HL-60/S4 treated with phorbol 12-myristate 13-acetate at 8.2 ng/mL for 4 days and 3 days (cell line): ENCODE data around the gene MAGED2.
"Not testable (repeated sequence)": the region's sequence is repeated elsewhere in the genome, so short reads cannot be mapped to it uniquely, and the experiment has no call there.

Source experiments
- in situ Hi-C: fragments of 300-500 bp; cut with MboI; formaldehyde crosslinking; loops from 2 replicates; pipeline ENCODE4 v1.15.0; 2022; ENCODE audit warnings: low sequenced_read_pairs

The MAGED2 gene, protein sequence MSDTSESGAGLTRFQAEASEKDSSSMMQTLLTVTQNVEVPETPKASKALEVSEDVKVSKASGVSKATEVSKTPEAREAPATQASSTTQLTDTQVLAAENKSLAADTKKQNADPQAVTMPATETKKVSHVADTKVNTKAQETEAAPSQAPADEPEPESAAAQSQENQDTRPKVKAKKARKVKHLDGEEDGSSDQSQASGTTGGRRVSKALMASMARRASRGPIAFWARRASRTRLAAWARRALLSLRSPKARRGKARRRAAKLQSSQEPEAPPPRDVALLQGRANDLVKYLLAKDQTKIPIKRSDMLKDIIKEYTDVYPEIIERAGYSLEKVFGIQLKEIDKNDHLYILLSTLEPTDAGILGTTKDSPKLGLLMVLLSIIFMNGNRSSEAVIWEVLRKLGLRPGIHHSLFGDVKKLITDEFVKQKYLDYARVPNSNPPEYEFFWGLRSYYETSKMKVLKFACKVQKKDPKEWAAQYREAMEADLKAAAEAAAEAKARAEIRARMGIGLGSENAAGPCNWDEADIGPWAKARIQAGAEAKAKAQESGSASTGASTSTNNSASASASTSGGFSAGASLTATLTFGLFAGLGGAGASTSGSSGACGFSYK

DNA sequence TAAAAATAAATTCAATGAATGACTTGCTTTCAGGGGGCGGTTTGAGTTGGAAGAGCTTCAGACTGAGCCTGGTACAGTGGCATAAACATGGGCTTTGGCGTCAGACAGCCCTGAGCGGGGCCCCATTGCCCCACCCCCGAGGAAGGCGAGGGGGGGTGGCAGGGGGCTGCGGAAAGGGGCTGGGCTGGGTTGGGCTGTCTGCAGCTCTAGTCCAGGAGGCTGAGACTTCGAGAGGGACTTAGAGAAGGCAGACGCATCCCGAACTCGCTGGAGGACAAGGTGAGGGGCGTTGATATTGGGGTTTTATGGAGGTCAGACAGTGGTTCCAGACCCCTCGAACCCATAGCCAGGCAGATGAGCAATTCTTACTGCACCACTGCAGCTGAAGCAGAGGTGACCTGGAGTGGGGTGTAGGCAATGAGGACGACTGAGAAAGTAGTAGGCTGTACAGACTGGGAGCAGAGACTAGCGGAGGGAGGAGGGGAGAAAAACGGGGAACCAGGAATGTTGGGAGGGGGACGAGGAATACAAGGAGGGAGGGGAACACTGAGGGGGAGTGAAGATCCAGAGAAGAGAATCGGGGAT is at the start of gene MAGED2:
Gene MAGED2, plus strand, starts transcription at position 222 of the 585 bp plus-strand sequence. CDS start 1,587 bp downstream, outside the sequence.
- in situ Hi-C loops, result loop anchor here (25.0 kb wide), 1 partner anchor 170 kb away; no protein-coding TSS in a partner anchor

DNA sequence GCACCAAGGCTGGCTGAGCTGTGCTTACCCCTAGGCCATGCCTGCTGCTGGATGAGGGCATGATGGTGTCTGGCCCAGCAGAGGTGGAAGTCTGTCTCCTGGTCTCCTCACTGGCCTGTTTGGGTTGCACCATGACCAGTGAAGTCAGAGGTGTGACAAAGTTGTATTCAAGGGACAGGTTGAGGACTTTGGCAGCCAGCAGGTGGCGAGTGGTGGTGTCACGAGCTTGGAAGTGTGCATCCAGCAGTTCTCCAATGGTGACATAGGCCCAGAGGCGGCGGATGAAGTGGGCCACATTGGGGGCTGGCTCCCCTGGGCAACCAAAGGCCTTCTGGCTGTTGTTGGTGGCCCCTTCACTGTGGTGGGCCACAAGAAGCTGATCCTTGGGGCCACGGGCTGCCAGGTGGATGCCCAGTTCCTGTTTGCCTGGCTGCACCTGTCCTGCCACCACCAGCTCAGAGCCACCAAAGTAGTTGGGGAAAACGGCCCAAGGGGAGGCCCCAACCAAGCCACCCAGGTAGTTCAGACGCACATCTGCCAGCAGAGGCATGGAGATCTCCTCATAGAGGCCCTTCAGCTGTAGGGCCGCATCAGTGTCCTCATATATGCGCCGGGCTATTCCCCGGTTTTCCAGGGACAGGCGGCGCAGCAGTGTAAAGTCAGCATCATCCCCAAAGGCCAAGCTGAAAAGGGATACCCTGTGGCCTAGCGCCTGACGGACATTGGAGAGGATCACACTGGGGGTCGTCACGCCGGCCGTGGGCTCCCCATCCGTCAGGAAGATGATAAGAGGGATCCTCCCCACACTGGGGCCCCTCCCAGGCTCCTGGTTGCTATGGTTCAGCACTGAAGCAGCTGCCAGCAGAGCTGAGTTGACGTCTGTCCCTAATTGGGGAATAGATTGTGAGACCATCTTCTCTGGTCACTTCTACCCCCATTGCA is 49.2 kb upstream of the MAGED2 start:
- in situ Hi-C loops, result no loop called here

DNA sequence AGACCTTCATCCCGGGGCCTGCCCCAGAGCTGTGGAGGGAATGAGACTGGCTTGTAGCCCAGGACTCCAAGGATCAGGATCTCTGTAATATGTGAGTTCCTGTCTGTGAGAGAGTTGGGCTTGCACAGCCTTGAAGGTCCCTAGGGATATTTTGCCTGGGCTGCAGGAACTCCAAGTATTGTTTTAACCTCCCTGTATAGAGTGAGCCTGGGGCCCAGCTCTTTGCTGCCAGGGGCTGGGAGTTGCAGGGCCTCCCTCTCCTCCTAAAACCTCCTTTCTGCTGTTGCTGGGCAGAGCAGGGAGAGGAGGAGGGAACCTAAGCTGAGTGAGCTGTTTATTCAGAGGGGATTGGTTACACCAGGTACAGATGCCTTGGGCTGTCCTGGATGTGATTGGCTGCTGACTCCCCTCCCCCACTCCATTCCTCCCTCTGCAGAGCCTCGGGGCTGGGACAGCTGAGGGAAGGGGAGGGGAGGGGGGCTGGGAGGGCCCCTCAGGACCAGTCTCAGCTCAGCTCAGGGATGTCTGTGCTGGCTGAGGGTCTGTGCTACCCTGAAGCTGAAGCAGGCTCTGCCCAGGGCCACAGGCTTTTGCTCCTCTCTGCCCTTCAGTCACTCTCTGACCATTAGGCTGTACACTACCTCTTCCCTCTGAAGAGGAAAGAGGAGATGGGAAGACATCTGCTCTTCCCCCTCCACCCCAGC is 33.0 kb upstream of the MAGED2 start:
- in situ Hi-C loops, result not testable (repeated sequence)

DNA sequence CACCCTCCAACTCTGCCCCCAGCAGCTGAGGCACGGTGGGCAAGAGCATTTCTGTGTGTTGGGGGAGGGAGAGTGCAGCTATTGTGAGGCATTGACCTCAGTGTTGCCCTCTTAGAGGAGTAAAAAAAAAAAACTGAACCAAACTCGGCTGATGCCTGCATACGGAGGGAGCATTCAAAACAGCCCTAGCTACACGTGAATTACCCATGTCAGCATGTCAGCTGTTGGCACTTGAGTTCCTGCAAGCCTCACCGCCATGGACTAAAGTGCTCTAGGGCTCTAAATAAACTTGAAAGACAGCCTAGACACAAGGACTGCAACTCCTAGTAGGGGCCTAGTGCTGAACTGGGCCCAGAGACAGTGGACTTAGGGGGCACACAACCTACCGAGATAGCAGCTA is 31.5 kb upstream of the MAGED2 start:
- in situ Hi-C loops, result no loop called here

DNA sequence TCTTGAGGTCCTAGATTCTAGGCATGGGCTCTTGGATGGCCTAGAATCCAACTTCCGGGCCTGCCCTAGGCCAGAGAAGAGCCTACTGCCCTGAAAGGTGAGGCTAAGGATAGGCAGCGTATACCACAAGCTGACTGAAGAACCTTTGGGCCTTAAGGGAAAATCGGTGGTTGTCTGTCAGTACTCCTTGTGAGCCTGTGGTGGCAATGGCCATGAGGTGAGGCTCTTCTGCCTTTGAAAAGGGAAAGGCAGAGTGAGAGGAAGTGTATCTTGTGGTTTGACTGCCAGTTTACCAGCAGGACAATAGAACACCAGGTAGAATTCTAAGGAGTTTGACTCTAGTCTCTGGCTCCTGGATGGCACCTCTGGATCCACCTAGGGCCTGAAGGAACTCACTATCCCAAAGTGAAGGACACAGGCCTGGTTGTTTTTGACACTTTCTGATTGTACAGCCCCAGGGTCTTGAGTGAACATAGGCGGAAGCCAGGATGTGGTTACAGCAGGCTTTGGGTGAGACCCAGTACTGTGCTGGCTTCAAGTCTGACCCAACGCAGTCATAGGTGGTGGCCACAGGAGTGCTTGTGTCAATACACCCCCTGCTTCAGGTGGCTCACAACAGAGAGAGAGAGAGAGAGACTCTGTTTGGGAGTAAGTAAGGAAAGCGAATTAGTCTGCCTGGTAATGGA is 30.4 kb upstream of the MAGED2 start:
- in situ Hi-C loops, result no loop called here

DNA sequence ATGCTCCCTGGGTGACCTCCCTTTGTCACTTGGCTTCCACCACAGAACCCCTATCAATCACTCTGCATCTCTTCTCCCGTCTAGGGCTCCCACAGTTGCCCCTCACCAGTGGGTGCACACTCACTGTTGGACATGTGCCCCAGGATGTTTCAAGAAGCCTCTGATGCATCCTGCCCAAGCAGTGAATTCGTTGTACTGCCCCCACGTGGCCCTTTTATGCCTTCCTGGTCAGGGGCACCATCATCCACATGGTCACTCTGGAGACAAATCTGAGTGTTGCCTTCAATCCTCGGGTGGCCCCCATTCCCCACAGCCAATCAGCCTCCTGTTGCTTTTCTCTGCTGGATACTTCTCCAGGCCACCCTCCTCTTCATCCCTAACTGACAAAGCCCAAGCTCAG is 21.6 kb upstream of the MAGED2 start:
- in situ Hi-C loops, result no loop called here

DNA sequence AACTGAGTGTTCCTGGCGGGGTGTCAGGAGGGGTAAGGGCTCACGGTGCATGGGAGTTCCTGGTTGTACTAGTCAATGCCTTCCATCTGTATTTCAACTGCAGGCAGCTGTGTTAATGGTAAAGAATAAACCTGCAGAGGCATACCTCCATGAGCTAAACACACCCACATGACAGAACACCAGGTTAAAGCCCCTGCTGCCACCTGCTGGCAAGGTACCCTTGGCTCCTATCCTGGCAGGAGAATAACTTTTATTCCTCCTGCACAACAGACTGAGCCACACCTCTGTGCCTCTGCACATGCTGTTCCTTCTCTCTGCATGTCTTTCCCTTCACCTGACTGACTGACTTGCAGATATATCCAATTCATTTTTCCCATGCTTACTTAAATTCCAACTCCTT is 20.6 kb upstream of the MAGED2 start:
- in situ Hi-C loops, result no loop called here

DNA sequence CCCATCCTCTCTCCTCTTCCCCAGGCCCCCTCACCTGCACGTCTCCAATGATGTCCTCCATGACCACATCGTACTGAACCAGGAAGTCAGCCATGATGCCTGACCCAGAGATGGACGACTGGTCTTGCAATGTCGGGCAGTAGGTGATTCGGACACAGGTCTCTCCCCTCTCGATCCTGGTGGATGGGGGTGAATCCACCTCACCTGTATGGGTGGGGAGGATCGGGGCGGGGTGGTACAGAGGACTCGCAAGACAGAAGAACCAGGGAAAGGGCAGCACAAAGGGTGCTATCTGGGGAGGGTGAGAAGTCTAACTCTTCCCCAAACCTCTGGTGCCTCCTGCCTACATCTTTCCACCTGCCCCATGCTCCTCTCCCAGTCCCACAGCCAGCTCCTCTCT is 19.1 kb upstream of the MAGED2 start:
- in situ Hi-C loops, result no loop called here

DNA sequence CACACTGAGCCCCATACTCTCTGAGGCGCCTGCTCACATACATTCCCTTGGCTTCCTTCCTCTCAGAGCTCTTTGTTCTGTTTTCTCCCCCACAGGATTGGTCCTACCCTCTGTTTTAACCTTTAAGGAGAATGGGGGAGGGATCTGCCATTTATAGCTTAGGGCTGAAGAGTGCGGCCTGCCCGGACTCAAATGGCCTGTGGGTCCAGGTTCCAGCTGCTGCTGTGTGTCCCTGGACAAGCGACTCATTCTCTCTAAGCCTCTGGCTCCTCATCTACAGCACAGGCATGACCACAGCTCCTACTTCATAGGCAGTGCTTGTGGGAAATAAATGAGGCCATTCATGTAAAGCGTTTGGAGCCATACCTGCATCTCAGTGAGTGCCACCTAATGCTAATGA is 18.1 kb upstream of the MAGED2 start:
- in situ Hi-C loops, result not testable (repeated sequence)

DNA sequence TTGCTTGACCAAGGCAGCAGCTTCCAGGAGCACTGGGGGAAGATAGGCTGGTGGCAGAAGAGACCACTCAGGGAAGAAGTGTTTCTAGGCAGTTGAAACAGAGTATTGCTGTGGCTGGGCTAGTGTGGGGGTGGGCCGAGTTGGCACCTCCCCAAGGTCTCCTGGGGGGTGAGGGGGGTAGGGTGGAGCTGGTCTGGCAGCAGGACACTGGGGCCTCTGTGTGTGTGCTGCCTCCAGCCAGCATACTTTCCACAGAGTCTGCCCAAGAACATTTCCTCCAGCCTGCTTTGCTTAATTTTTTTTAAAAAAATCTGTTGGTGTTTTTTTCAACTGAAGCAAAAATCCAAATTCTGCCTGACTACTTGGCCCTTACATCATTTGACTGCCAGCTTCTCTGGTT is 13.5 kb upstream of the MAGED2 start:
- in situ Hi-C loops, result no loop called here

DNA sequence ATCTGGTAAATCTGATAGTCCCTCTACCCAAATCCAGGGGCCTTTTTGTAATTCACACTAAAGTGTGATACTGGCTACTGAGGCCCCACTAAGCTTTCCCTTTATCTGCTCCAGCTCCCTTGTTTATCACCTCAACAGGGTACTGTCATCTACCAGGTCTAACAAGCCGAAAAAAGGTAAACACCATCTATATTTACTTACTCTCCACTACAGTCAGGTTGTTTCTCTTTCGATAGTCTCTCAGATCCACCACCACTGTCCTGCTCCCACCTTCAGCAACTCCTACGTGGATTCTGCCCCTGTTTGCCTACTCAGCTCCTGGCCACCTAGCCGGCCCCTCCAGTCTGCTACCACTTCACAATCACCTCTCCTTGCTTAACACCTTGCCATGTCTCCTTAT is 12.8 kb upstream of the MAGED2 start:
- in situ Hi-C loops, result no loop called here

DNA sequence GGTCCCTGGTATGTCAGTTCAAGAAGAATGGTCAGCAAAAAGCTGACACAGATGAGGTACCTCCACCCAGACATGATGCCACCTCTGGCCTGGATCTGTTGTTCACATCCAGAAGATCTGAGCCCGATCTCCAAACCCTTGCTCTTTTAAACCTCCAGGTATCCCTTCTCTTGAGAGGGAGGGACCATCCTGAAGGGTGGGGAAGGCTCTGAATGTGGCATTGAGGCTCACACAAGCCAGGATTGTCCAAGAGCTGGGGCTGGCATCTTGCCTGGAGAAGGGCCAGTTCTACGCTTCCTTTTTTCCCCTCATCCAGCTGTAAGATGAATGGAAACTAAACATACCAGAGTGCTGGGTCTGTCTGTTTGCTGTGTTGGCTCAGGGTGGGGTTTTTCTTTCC is 9.4 kb upstream of the MAGED2 start, which contains the start of gene ITIH6:
Gene ITIH6, minus strand, starts transcription at position 119 of the 400 bp plus-strand sequence. Its CDS starts 45 bp downstream, at position 74.
- in situ Hi-C loops, result no loop called here

DNA sequence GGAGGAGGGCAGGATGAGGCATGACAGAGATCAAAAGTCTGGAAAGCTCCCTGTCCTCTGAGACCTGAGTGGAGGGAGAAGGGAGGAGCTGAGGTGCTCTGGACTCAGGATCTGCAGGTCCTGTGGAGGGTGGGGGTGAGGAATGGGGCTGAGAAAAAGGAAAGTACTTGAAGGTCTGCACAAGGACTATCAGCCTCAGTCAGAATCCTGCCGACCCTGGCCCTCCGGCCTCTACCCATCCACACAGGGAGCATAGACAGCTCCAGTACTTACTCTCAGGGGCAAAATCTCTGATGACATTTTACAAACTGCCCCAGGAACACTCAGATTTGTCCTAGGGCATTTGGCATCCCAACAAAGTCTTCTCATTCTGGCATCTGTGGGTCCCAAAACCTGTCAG is 8.5 kb upstream of the MAGED2 start:
- in situ Hi-C loops, result no loop called here

DNA sequence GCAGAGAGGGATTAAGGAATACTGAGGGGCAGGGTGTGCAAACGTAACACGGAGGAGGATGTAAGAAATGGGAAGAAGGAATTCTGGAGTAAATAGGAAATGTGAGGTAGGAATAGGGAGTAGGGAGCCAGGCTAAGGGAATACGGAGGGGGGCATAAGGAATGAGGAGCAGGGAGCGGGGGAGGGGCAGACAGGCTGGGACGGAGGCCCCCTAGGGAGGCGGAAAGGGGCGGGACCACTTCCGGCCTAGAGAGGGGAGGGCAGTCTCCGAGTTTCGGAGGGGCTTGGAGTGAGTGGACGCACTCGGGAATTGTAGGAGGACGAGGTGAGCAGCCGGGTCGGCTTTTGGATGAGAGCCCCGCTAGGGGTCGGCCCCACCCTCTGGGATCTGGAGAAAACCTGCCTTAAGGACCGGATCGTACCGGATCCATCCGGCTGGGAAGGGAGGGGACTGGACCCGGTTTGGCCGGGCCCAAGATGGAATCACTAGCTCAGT is 612 bp downstream of the MAGED2 start:
- in situ Hi-C loops, result loop anchor here (25.0 kb wide), 1 partner anchor 171 kb away; no protein-coding TSS in a partner anchor

DNA sequence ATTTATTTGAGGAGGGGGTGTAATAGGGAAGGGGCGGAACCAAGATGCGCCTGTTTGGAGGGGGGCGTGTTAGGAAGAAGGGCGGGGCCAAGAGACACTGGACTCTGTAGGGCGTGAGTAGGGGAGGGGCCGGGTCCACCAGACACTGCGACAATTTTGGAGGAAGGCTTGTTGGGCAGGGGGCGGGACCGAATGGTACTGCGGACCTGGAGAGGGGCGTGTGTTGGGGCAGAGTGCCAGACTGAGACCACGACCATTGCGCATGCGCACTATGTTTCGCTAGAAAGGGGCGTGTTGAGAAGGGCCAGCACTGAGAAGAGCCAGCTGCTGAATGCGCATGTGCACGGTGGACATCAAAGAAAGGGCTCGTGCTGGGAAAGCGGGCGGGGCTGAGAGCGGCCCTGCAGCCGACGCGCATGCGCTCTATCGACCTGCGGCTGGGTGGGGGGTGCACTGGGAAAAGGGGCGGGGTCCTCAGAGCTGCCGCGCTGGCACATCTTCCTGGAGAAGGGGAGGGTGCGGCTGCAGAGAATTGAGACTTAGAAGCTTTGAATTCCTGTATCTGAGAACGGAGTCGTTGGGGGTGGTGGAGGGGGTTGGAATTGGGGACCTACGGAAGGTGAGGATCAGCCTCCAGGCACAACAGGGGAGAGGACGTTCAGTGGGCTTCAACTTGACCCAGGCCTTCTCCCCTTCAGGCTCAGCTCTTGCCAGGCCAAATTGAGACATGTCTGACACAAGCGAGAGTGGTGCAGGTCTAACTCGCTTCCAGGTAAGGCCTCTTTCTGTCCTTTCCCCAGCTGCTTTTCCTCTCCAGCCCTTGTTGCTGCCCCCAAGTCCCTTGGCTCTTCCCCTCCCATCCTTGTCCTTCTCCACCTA is 1.3 kb downstream of the MAGED2 start:
- in situ Hi-C loops, result loop anchor here (25.0 kb wide), 1 partner anchor 172 kb away; no protein-coding TSS in a partner anchor

DNA sequence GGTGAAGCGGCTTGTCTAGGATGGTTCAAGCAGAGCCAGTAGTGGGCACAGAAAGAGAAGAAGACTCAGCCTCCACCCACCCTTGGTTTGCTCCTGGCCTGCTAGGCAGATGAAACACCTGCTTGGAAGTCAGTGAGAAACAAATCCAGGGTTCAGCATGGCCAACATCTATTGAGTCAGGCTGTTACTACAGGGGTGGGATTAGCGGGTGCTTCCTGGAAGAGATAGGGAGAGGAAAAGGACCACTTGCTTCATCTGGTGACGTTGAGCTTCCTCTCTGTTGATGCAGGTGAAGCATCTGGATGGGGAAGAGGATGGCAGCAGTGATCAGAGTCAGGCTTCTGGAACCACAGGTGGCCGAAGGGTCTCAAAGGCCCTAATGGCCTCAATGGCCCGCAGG is 3.0 kb downstream of the MAGED2 start:
- in situ Hi-C loops, result loop anchor here (25.0 kb wide), 1 partner anchor 173 kb away; no protein-coding TSS in a partner anchor

DNA sequence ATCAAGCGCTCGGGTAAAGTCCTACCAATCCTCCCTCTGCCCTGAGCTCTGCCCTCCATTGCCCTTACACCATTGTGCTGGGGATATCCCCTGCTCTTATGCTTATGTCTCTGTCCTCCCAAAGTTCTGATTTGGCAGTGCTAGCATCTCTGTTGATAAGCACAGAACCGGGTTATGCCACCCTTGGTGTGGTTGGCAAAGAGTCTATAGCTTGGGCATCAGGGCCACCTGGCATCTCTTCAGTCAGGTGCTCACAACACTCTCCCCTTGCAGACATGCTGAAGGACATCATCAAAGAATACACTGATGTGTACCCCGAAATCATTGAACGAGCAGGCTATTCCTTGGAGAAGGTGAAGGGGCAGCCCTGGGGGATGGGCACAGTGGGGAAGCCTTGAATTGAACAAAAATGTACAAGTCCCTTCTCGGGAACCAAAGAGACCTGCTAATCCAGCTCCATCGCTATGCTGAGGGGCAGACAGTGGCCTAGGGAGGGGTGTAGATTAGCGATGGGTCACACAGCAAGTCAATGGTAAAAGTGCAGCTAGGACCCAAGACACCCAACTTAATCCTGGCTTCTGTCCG is 3.8 kb downstream of the MAGED2 start:
- in situ Hi-C loops, result loop anchor here (25.0 kb wide), 1 partner anchor 174 kb away; no protein-coding TSS in a partner anchor

DNA sequence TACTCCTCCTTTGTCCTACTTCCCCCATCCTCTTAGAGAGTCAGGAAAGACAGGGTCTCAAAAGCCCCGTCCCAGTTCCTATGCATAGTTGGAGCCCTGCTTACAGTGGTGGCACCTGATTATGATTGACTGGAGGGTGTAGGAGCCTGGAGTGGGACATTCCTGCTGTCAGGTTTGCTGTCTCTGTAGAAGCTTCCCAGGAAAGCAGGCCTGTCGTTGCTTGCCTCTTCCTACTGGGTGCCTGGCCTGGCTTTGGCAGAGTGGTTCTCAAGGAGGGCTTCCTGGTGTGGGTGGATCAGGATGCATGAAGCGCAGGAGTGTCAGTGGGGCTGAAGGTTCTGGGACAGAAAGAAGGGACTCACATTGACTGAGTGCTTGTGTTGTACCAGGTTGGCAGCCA is 4.8 kb downstream of the MAGED2 start:
- in situ Hi-C loops, result loop anchor here (25.0 kb wide), 1 partner anchor 175 kb away; no protein-coding TSS in a partner anchor
